ENCODE data around the gene UBN1. TPM values are rescaled to one million over a fixed set of nuclear protein-coding genes. Genes with fewer than 3 reads are reported as not detected.

The UBN1 gene
- total RNA-seq, 1 donor from 2014 or later = 36.1 TPM

DNA sequence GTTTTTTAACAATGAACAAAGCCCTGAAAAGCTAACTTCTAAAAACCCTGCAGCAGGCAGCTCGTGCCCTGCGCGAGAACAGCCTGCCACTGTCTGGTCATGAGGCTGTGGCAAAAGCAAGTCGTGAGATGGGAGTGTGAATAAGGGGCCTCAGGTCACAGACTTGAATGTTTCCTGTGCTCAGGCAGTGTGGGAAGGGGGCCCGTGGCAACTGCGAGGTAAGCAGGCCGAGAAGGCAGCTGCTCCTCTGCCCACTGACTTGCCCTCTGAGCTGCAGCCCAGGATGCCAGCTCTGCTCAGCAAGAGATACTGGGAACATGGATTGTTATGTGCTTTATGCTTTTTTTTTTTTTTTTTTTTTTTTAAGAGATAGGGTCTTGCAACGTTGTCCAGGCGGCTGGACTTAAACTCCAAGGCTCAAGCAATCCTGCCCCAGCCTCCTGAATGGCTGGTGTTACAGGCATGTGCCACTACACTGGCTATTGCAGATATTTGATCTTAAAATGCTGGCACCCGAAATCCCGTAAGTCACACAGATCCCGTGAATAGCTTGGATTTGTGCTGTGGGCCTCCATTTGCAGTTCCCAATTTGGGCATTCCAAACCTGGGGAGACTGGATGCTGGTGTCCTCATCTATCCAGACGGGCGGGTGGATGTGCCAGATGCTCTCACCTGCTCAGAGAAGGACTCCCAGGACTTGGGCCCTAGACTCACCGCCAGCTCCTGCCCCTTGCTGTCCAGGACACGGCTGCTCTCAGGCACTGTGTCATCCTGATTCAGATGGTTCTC, 44.0 kb downstream of the UBN1 start:
- Histone ChIP-seq H3K36me3 (peaks cover 96% of the 10 kb centered on the region), H3K4me3 (no peak overlapping the region), H3K9me3 (no peaks in the 10 kb centered on the region), H3K4me1 (no peaks in the 10 kb centered on the region), H3K27ac (no peak overlapping the region), H3K27me3 (ENCODE audit: low read depth) (no peaks in the 10 kb centered on the region)
- DNase-seq = no peak
- no peak for TF ChIP-seq CTCF (IDR thresholded peaks at IDR 0.05)
- intact Hi-C loops (cut with DNase I) = no loop called here
- no peak for ATAC-seq

DNA sequence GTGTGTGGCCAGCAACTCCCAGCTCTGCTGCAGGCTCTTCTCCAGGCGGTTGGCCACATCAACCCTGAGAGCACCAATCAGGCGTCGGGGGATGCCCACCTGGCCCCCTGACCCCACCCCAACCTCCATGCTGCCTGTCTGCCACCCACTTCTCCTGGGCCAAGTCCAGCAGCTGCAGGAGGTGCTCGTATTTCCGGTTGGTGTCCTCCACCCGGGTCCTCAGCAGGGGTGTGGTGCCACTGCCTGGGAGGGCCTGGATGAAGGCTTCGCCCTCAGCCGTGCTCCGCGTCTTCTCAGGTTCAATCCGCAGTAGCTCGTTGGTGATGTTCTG, 44.6 kb downstream of the UBN1 start:
- ATAC-seq = no peak
- Histone ChIP-seq H3K4me1 (no peaks in the 10 kb centered on the region), H3K9me3 (no peaks in the 10 kb centered on the region), H3K27ac (no peak overlapping the region), H3K4me3 (no peak overlapping the region), H3K27me3 (ENCODE audit: low read depth) (no peaks in the 10 kb centered on the region), H3K36me3 (peaks cover 95% of the 10 kb centered on the region)
- TF ChIP-seq CTCF (IDR thresholded peaks at IDR 0.05) = no peak
- intact Hi-C loops (cut with DNase I) = no loop called here
- no peak for DNase-seq

DNA sequence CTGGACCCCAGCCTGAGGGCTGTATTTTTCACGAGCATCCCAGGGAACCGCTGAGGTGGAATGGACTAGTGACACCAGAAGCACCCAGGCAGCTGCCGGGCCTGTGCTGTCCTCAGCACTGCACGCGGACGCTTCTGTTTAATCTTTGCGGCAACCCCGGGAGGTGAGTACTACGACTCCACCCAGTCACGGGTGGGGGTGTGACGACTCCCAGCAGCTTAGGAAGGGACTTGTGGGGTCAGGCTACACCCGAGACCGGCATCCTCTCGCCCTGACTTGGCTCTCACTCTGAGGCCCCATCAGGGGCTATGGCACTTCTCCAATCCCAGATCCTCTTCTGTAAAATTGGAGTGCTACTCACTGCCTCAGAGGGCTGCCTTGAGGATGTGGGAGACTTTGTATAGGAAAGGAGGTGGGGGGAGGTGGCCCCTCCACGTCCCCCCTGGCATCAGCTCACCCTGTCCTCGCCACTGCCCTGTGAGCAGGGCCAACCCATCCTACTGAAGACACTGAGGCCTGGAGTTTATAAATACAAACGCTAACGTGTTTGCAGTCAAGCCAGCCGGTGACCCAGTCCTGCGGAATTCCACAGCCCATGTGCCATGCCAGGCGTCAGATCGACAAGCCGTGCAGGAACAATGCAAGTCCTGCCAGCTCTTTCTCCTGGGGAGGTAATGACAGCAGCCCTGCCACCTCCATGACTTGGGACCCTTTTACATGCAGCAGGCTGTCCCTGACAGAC, 45.3 kb downstream of the UBN1 start:
- H3K9me3 ChIP-seq = no peaks in the 10 kb centered on the region
- DNase-seq (no peak), ATAC-seq (no peak)
- no peak for TF ChIP-seq CTCF (IDR thresholded peaks at IDR 0.05)
- no peak overlapping the region for H3K4me3 ChIP-seq
- no peaks in the 10 kb centered on the region for H3K27me3 ChIP-seq (ENCODE audit: low read depth)
- peaks cover 95% of the 10 kb centered on the region for H3K36me3 ChIP-seq
- no peaks in the 10 kb centered on the region for H3K4me1 ChIP-seq
- intact Hi-C loops (cut with DNase I) = no loop called here
- H3K27ac ChIP-seq = no peak overlapping the region

GRCh38 chr16:4893103-4893862, 46.0 kb downstream of the UBN1 start:
- Histone ChIP-seq H3K9me3 (no peaks in the 10 kb centered on the region), H3K36me3 (peaks cover 95% of the 10 kb centered on the region), H3K27me3 (ENCODE audit: low read depth) (no peaks in the 10 kb centered on the region), H3K4me3 (no peak overlapping the region), H3K27ac (no peak overlapping the region), H3K4me1 (no peaks in the 10 kb centered on the region)
- DNase-seq = no peak
- intact Hi-C loops (cut with DNase I) = no loop called here
- peak in 1 of 2 donors; percentile 7 for ATAC-seq
- TF ChIP-seq CTCF (IDR thresholded peaks at IDR 0.05) = no peak

DNA sequence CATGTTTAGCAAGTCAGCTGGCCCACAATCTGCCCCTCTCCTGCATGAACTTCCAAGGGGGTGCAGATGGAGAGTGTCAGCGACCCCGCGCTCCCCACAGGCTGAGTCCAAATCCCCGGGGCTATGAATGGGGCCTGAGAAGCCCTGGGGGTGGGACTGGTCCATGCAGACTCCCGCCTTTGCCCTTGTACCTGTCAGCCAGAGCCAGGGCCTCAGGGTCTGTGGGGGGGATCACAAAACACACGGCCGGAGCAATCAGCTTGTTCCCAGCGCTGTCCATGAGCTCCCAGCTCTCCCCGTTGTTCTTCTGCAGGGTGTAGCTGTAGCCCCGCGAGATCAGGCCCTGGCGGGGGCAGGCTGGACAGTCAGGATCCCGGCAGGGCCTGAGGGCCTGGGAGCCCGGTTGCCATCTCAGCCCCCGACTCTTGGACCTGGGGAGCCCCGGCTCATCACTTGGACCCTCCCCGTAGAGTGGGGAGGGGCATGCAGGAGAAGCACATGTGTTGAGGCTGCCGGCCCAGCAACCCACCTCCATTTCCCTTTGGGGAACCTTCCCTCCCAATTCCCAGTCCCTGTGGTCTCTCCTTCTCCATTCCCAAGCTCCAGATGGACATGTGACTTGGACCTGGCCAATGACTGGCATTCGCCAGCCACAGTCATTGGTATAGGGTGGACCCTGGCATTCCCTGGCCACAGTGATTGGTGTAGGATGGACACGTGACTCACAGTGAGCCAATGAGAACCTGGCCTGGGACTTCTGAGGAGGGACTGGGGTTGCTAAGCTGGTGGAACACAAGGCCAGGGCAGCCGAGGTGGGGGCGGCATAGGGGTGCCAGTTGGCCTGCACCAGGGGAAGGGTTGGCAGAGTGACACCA, 47.2 kb downstream of the UBN1 start:
- intact Hi-C loops (cut with DNase I) = no loop called here
- ATAC-seq = no peak
- H3K9me3 ChIP-seq = no peaks in the 10 kb centered on the region
- no peaks in the 10 kb centered on the region for H3K27me3 ChIP-seq (ENCODE audit: low read depth)
- H3K27ac ChIP-seq = no peak overlapping the region
- H3K4me3 ChIP-seq = no peak overlapping the region
- DNase-seq = no peak
- no peaks in the 10 kb centered on the region for H3K4me1 ChIP-seq
- H3K36me3 ChIP-seq = peaks cover 92% of the 10 kb centered on the region
- no peak for TF ChIP-seq CTCF (IDR thresholded peaks at IDR 0.05)

All from lower lobe of right lung (tissue), 2 donors.